Psoas muscle (tissue), 8 donors: ENCODE results near the gene ZNF212. TPM values are rescaled to one million over a fixed set of nuclear protein-coding genes. Genes with fewer than 3 reads are reported as not detected.

ENCODE experiments used
- ATAC-seq, 4 donors: fragments of 200-7000 bp; cut with Tn5 transposase; one replicate each; pipeline ENCODE4 v1.9.1; 2020; ENCODE audit warnings: moderate library complexity in 3 of 4, mild to moderate bottlenecking in 2 of 4
- DNase-seq, 2 donors: peaks; one replicate each; pipeline ENCODE4 v3.0.0-alpha.2; 2020
- H3K27ac ChIP-seq: fragments of 200-600 bp; one replicate; pipeline ENCODE4 v1.8.0; 2022
- H3K27me3 ChIP-seq, 3 donors: fragments of 200-600 bp in 1 of 3; one replicate each; pipeline versions ENCODE4 v1.6.1 to v1.8.0; 2013 to 2022; ENCODE audit warnings: low read length in 2 of 3, mild to moderate bottlenecking in 2 of 3, moderate library complexity in 1 of 3; ENCODE audit not compliant: insufficient read depth in 3 of 3
- H3K36me3 ChIP-seq, 2 donors: fragments of 200-600 bp in 1 of 2; one replicate each; pipeline versions ENCODE4 v1.6.1 to v1.8.0; 2013 to 2022; ENCODE audit warnings: low read depth in 1 of 2, mild to moderate bottlenecking in 1 of 2, moderate library complexity in 1 of 2; ENCODE audit not compliant: insufficient read depth in 1 of 2
- H3K4me1 ChIP-seq: fragments of 200-600 bp; one replicate; pipeline ENCODE4 v1.8.0; 2022
- H3K4me3 ChIP-seq: fragments of 200-600 bp; one replicate; pipeline ENCODE4 v1.8.0; 2022; ENCODE audit warnings: mild to moderate bottlenecking
- H3K9me3 ChIP-seq: fragments of 200-600 bp; one replicate; pipeline ENCODE4 v1.8.0; 2022
- CTCF ChIP-seq: fragments of 200-600 bp; IDR thresholded peaks from one replicate; pipeline ENCODE4 v1.8.0; 2022; ENCODE audit warnings: antibody characterized with exemption
- whole genome bisulfite sequencing, 3 donors: extraction: QIAGEN DNeasy Blood & Tissue Kit; methylation state at CpG; one replicate each; pipeline versions ENCODE4 v1.1.6 to v1.1.7; 2013; 5-methylcytosine and 5-hydroxymethylcytosine counted together
- intact Hi-C, 2 donors: fragments of 100-400 bp; cut with DNase I; formaldehyde crosslinking; loops; one replicate each; pipeline versions ENCODE4 v1.11.0 to v1.14.2; 2022
- polyA plus RNA-seq, 3 donors: library from polyadenylated mRNA; stranded (reverse); fragments of 200-250 nt; gene quantifications; one replicate each; pipeline ENCODE4 v1.2.3, GENCODE V29; 2013
- total RNA-seq, 4 donors: library from RNA; stranded (reverse); fragmentation: NEBNext Ultra II Directional in 2 of 4; extraction: Animal tissue kit (Norgen Biotek cat#: 25700) in 2 of 4; gene quantifications; one replicate each; pipeline versions ENCODE4 v1.2.1 to v1.2.4, GENCODE V29; 2021 to 2023
- donor health status: healthy with polysubstance abuse.
- donor health status: DM: no; HTN: no; CAD: no; lungs with moderate emphysema.
- donor health status: Bipolar disorder and iron deficiency.
- donor health status: healthy.
- donor health status: DM: yes; HTN: yes; CAD: no.
- donor health status: DM: no; HTN: no; CAD: no.
- donor health status: DM: no; HTN: no; CAD: no.
- donor health status: DM: yes; HTN: yes; CAD: no.

Gene ZNF212
- total and polyA plus RNA-seq, 7 donors: 3.1 to 6.4 (median 4.3) TPM

DNA sequence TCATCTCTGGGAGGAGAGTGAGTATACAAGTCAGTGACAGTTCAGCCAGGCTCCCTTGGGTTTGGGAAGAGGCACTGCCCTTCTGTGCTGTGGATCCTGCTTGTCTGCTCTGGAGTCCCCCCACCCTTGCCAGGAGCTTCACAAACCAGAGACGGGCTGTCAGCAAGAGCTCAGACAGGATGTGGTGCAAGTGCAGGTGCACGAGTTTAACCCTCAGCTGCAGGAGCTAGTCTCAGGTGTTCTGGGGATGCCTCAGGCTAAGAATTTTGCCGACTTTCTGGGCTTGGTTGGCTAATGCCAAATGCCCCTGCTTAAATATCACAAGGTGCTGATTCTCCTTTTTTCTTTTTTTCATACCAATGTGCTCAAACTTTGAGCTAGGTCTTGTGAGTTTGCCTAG is 44.9 kb downstream of the ZNF212 start:
- WGBS, 3 donors: 57 to 62% (median 61%) methylated on average over 3 of the region's 3 CpGs
- H3K27me3 ChIP-seq: no peaks in the 10 kb centered on the region
- no peaks in the 10 kb centered on the region for H3K9me3 ChIP-seq
- no peak for ATAC-seq
- H3K27ac ChIP-seq: no peak overlapping the region
- DNase-seq: no peak
- H3K36me3 ChIP-seq: peaks cover 0 to 42% of the 10 kb centered on the region in 2 donors
- peak overlapping the region; percentile 74 for H3K4me3 ChIP-seq
- H3K4me1 ChIP-seq: peaks cover 4% of the 10 kb centered on the region
- intact Hi-C loops: loop anchor here in 1 of 2 donors (1.0 to 10.0 kb wide), 2 partner anchors 21 to 260 kb away; partner anchors contain the start of gene PDIA4
- TF ChIP-seq CTCF: no peak

DNA sequence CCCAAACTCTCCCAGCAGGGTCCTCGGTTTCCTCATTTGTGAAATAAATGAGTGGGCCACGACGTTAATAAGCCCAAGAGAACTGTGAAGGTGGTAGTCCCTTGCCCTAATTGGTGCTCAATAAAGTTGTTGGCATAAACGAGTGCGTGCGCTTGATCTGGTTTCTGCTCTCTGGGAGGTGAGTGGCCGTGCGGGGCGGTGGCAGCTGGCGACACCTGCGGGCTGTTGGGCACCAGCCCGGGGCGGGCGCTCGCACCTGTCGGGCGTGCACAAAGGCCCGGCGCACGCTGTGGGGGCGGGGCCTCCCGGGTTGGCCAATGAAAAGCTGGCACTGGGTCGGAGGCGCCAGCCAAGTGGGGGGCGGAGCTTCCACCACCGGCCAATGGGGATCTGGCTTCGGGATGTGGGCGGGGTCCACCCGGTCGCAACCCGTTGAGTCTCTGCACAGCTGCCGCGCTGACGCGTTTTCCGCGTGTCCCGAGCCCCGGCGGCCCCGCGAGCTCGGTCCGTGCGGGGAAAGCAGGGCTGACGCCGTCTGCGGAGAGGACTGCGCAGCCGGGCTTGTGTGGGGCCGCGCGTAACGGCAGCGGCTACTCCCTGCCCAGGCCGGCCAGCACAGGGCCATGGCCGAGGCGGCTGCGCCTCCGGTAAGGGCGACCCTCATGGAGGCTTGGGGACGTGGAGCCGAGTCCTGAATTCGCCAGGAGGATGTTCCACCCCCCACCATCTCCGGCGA is 45.6 kb downstream of the ZNF212 start:
- WGBS, 3 donors: 1 to 2% (median 1%) methylated on average over 59 to 66 of the region's 66 CpGs
- ATAC-seq: peak; percentile 98 to 99 (median 99)
- peaks cover 0 to 37% of the 10 kb centered on the region in 2 donors for H3K36me3 ChIP-seq
- peaks cover 4% of the 10 kb centered on the region for H3K4me1 ChIP-seq
- H3K9me3 ChIP-seq: no peaks in the 10 kb centered on the region
- intact Hi-C loops: loop anchor here in 1 of 2 donors (1.0 to 10.0 kb wide), 2 partner anchors 22 to 260 kb away; partner anchors contain the start of gene PDIA4
- H3K27ac ChIP-seq: peak overlapping the region; percentile 81
- H3K4me3 ChIP-seq: peak overlapping the region; percentile 74
- DNase-seq: peak; percentile 95 to 98
- no peaks in the 10 kb centered on the region for H3K27me3 ChIP-seq
- no peak for TF ChIP-seq CTCF

DNA sequence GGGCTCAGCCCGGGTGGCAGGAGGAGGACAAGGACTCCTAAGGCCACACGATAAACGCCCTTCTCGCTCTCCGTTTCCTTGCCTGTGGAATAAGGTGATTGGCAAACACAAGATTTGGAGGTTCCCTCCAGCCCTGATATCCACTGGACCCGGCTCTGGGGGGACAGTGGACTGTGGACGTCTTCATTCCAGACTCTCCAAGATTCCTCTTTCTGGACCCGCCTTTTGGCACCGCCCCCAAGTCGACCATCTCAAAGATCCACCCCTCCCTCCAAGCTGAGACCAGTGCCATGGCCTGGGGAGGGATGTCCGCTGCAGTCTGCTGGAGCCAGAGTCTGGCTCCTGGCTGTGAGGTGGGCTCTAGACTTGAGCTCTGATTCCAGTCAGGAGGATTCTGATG is 46.2 kb downstream of the ZNF212 start:
- intact Hi-C loops: loop anchor here in 1 of 2 donors (10.0 kb wide), 1 partner anchor 261 kb away; the partner anchor contains the start of gene PDIA4

DNA sequence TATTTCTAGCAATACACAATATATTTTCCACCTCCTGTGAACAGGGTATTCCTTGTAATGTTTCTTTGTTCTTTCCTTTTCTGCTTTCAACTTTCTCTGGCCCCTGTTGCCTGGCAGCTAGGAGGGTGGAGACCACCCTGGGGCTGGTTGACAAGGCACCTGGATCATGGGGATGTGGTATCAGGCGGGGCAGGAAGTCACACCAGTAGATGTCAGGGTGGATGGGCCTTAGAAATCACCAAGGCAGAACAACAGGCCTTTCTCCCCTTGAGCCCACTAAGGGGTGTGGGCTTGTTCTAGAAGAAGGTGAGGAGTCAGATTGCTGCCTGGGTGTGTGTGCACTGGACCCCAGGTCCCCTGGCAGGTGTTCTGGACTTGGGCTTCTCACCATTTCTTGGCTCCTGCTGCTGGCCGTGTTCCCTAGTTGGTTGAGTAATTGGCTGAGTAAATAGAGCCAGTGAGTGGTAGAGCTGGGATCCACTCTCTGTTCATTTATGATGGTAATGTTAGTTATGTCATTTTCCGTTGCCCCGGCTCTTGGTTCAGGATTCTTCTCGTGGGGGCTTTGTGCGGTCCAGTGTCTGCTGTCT is 47.5 kb downstream of the ZNF212 start:
- Histone ChIP-seq H3K27ac (no peak overlapping the region), H3K27me3 (no peaks in the 10 kb centered on the region), H3K9me3 (no peaks in the 10 kb centered on the region), H3K36me3 (peaks cover 0 to 20% of the 10 kb centered on the region in 2 donors), H3K4me3 (no peak overlapping the region), H3K4me1 (peaks cover 4% of the 10 kb centered on the region)
- ATAC-seq: no peak
- intact Hi-C loops: loop anchor here in 1 of 2 donors (10.0 kb wide), 1 partner anchor 262 kb away; the partner anchor contains the start of gene PDIA4
- WGBS, 3 donors: 91 to 95% (median 93%) methylated on average over 6 of the region's 6 CpGs
- TF ChIP-seq CTCF: no peak
- DNase-seq: no peak

More for the DNA sequence above, 46.2 kb downstream of the ZNF212 start:
- Histone ChIP-seq H3K27me3 (no peaks in the 10 kb centered on the region), H3K9me3 (no peaks in the 10 kb centered on the region), H3K4me1 (peaks cover 4% of the 10 kb centered on the region), H3K36me3 (peaks cover 0 to 31% of the 10 kb centered on the region in 2 donors), H3K4me3 (peak overlapping the region; percentile 74), H3K27ac (peak overlapping the region; percentile 81)
- TF ChIP-seq CTCF: no peak
- ATAC-seq (peak; percentile 8 to 34 (median 11)), DNase-seq (no peak)
- WGBS, 3 donors: 1 to 6% (median 2%) methylated on average over 11 of the region's 11 CpGs
